HepG2 (cell line): ENCODE data around the gene CSNK2B. TPM values are rescaled to one million over a fixed set of nuclear protein-coding genes. Genes with fewer than 3 reads are reported as not detected.

ENCODE experiments used
- ATAC-seq: fragments of 200-7000 bp; cut with Tn5 transposase; 3 replicates; pipeline ENCODE4 v1.9.1; 2020; ENCODE audit warnings: mild to moderate bottlenecking, moderate library complexity
- BruUV-seq: library from RNA; stranded (reverse); fragments of 400-500 nt; replicated peaks from 2 replicates; lab custom pipeline; 2021; lab: Mats Ljungman, UMichigan
- CTCF ChIA-PET: fragments of 300-600 bp; formaldehyde crosslinking; extraction: SDS; loops from one replicate; lab custom pipeline; 2021; ENCODE audit warnings: low total read pairs, inconsistent platforms, low intra/inter-chr PET ratio; lab: Yijun Ruan, JAX
- POLR2A ChIA-PET: fragments of 350-600 bp; sonication (Branson Sonifier 250); formaldehyde crosslinking; loops from one replicate; lab custom pipeline; 2020; ENCODE audit warnings: antibody characterized with exemption, inconsistent platforms; lab: Yijun Ruan, JAX
- DNase-seq: peaks from one replicate; pipeline ENCODE4 v3.0.0-alpha.2; 2015; ENCODE audit warnings: low spot score
- FAIRE-seq: peaks from 3 replicates; lab custom pipeline; 2011; peaks lifted over from hg19 to GRCh38; lab: Jason Lieb, UNC
- H2AFZ ChIP-seq: one replicate; pipeline ENCODE4 v1.6.1; 2011; ENCODE audit warnings: low read length, inconsistent platforms
- H3K27ac ChIP-seq: fragments of 300-600 bp; 3 replicates; pipeline ENCODE4 v1.8.0; 2011; ENCODE audit warnings: mixed run types, mild to moderate bottlenecking, mixed read lengths, low read length, inconsistent platforms; ENCODE audit not compliant: insufficient read depth; ENCODE audit errors: extremely low read length
- H3K27me3 ChIP-seq, 2 experiments: fragments of 200-600 bp in 1 of 2; 2 replicates in 1 of 2; 3 replicates in 1 of 2; pipeline versions ENCODE4 v1.6.0 to v1.8.0; 2011; ENCODE audit warnings: low read length in 2 of 2, mild to moderate bottlenecking in 2 of 2, moderate library complexity in 2 of 2, inconsistent platforms in 1 of 2; ENCODE audit not compliant: insufficient read depth in 2 of 2, control insufficient read depth in 1 of 2
- H3K36me3 ChIP-seq, 2 experiments: fragments of 200-600 bp in 1 of 2; replicated peaks in 1 of 2; 2 replicates in 1 of 2; 3 replicates in 1 of 2; pipeline versions ENCODE4 v1.5.1 to v1.8.0; 2011; ENCODE audit warnings: low read length in 2 of 2, inconsistent platforms in 1 of 2; ENCODE audit not compliant: insufficient read depth in 2 of 2, control insufficient read depth in 1 of 2
- H3K4me1 ChIP-seq: 2 replicates; pipeline ENCODE4 v1.5.1; 2012; ENCODE audit warnings: low read length, inconsistent platforms; ENCODE audit not compliant: insufficient read depth
- H3K4me2 ChIP-seq: 2 replicates; pipeline ENCODE4 v1.6.0; 2011; ENCODE audit warnings: low read depth, low read length, inconsistent platforms
- H3K4me3 ChIP-seq, 3 experiments: fragments of 200-600 bp in 1 of 3; sonication (generic), shearing (Covaris generic) in 1 of 3; replicated peaks in 1 of 3; 2 replicates each; pipeline ENCODE4 v1.5.1; 2011 to 2016; ENCODE audit warnings: low read length in 3 of 3, inconsistent platforms in 2 of 3, low read depth in 2 of 3, mild to moderate bottlenecking in 2 of 3, control low read depth in 1 of 3, mixed read lengths in 1 of 3; ENCODE audit not compliant: insufficient read depth in 1 of 3
- H3K79me2 ChIP-seq: one replicate; pipeline ENCODE4 v1.6.1; 2011; ENCODE audit warnings: low read length, inconsistent platforms; ENCODE audit not compliant: insufficient read depth
- H3K9ac ChIP-seq: 2 replicates; pipeline ENCODE4 v1.6.0; 2011; ENCODE audit warnings: mild to moderate bottlenecking, low read depth, low read length, inconsistent platforms; ENCODE audit not compliant: insufficient read depth
- H3K9me3 ChIP-seq: 2 replicates; pipeline ENCODE4 v1.5.1; 2012; ENCODE audit warnings: mild to moderate bottlenecking, low read length
- H4K20me1 ChIP-seq: 2 replicates; pipeline ENCODE4 v1.6.0; 2011; ENCODE audit warnings: inconsistent platforms, mild to moderate bottlenecking, low read length, moderate library complexity; ENCODE audit not compliant: insufficient read depth
- CBX5 ChIP-seq: sonication (generic); formaldehyde crosslinking; IDR thresholded peaks from 2 replicates; pipeline ENCODE4 v1.4.0; 2020; ENCODE audit warnings: missing genetic modification reagents, borderline replicate concordance
- CREB3 ChIP-seq: sonication (generic); formaldehyde crosslinking; IDR thresholded peaks from 2 replicates; pipeline ENCODE4 v1.5.0; 2020; ENCODE audit warnings: missing genetic modification reagents
- MTF1 ChIP-seq: sonication (generic); formaldehyde crosslinking; IDR thresholded peaks from 2 replicates; pipeline ENCODE4 v1.5.0; 2020; ENCODE audit warnings: missing genetic modification reagents
- MXD4 ChIP-seq: IDR thresholded peaks from 2 replicates; pipeline ENCODE4 v1.6.1; 2016; ENCODE audit warnings: mild to moderate bottlenecking, missing biosample characterization, missing genetic modification reagents
- NFIC ChIP-seq: IDR thresholded peaks from 2 replicates; pipeline ENCODE4 v1.6.1; 2012; ENCODE audit warnings: mild to moderate bottlenecking, low read length, inconsistent platforms
- PATZ1 ChIP-seq: sonication (generic); formaldehyde crosslinking; IDR thresholded peaks from 2 replicates; pipeline ENCODE4 v1.4.0; 2020; ENCODE audit warnings: missing genetic modification reagents
- PHF5A ChIP-seq: IDR thresholded peaks from one replicate; pipeline ENCODE4 v1.6.1; 2018; ENCODE audit warnings: low read depth, missing genetic modification reagents; ENCODE audit not compliant: unreplicated experiment
- PITX1 ChIP-seq: sonication (generic); formaldehyde crosslinking; IDR thresholded peaks from 2 replicates; pipeline ENCODE4 v1.5.1; 2020; ENCODE audit warnings: mild to moderate bottlenecking, missing genetic modification reagents
- SMAD1 ChIP-seq: sonication (generic); formaldehyde crosslinking; IDR thresholded peaks from 2 replicates; pipeline ENCODE4 v1.4.0; 2020; ENCODE audit warnings: missing genetic modification reagents, low read depth, mild to moderate bottlenecking, borderline replicate concordance
- SMYD3 ChIP-seq: sonication (generic); formaldehyde crosslinking; IDR thresholded peaks from 2 replicates; pipeline ENCODE4 v1.8.1; 2023; ENCODE audit warnings: mild to moderate bottlenecking, missing genetic modification reagents
- ZNF264 ChIP-seq: sonication (generic); formaldehyde crosslinking; IDR thresholded peaks from 2 replicates; pipeline ENCODE4 v1.4.0; 2020; ENCODE audit warnings: missing genetic modification reagents
- ZNF30 ChIP-seq: sonication (generic); formaldehyde crosslinking; IDR thresholded peaks from 2 replicates; pipeline ENCODE4 v1.5.0; 2020; ENCODE audit warnings: mild to moderate bottlenecking, missing genetic modification reagents
- ZNF350 ChIP-seq: sonication (generic); formaldehyde crosslinking; IDR thresholded peaks from 2 replicates; pipeline ENCODE4 v1.4.0; 2020; ENCODE audit warnings: mild to moderate bottlenecking, low read depth, missing genetic modification reagents, borderline replicate concordance
- ZNF362 ChIP-seq: sonication (generic); formaldehyde crosslinking; IDR thresholded peaks from 2 replicates; pipeline ENCODE4 v1.4.0; 2020; ENCODE audit warnings: missing genetic modification reagents, mild to moderate bottlenecking, borderline replicate concordance
- ZNF382 ChIP-seq: sonication (generic); formaldehyde crosslinking; IDR thresholded peaks from 2 replicates; pipeline ENCODE4 v1.5.0; 2020; ENCODE audit warnings: missing genetic modification reagents, mild to moderate bottlenecking, borderline replicate concordance
- ZNF446 ChIP-seq: sonication (generic); formaldehyde crosslinking; IDR thresholded peaks from 2 replicates; pipeline ENCODE4 v1.5.0; 2020; ENCODE audit warnings: mild to moderate bottlenecking, missing genetic modification reagents
- ZNF652 ChIP-seq: IDR thresholded peaks from 2 replicates; pipeline ENCODE4 v1.6.1; 2016; ENCODE audit warnings: low read depth, borderline replicate concordance
- ZNF879 ChIP-seq: sonication (generic); formaldehyde crosslinking; IDR thresholded peaks from 2 replicates; pipeline ENCODE4 v1.8.1; 2023; ENCODE audit warnings: missing genetic modification reagents
- WGBS: methylation state at CpG from one replicate; pipeline ENCODE4 v1.1.6; 2017; ENCODE audit warnings: low lambda C conversion rate; 5-methylcytosine and 5-hydroxymethylcytosine counted together
- in situ Hi-C: cut with HindIII; loops from 2 replicates; pipeline ENCODE4 v1.10.0; 2017; ENCODE audit warnings: low pct_unique_long_range_greater_than_20kb; ENCODE audit not compliant: extremely low pct_ligation_motif_present
- intact Hi-C: fragments of 100-400 bp; cut with micrococcal nuclease; formaldehyde crosslinking; loops from one replicate; pipeline ENCODE4 v1.10.0; 2022; ENCODE audit not compliant: unreplicated experiment
- polyA plus RNA-seq, 8 experiments: library from polyadenylated mRNA; depleted of rRNA in 3 of 8; stranded (reverse) in 7 of 8; unstranded in 1 of 8; fragments of >200 nt; fragmentation: Illumina TruSeq in 4 of 8; extraction: Trizol in 4 of 8; gene quantifications; 2 replicates each; pipeline versions ENCODE4 v1.2.1 to v1.2.3, GENCODE V29; 2011 to 2016; ENCODE audit warnings: low read depth in 4 of 8, missing spikeins in 1 of 8, mixed read lengths in 1 of 8; ENCODE audit not compliant: insufficient read depth in 1 of 8
- total RNA-seq, 5 experiments: library from RNA; depleted of rRNA; stranded (reverse); fragments of >200 nt; fragmentation: Illumina TruSeq; extraction: Trizol; gene quantifications; 2 replicates each; pipeline ENCODE4 v1.2.3, GENCODE V29; 2016; ENCODE audit warnings: low read depth in 1 of 5

The CSNK2B gene
- total and polyA plus RNA-seq, 2 of the 13 experiments (the other 11 are each of a cell fraction or from before 2014, with no cell fraction given), result 111 to 296 TPM

- TF ChIP-seq PITX1 (CRISPR knock-in tag) (0 out of 2 replicates have a peak, but pooled peaks have one; percentile 22), PATZ1 (CRISPR knock-in tag) (no peak)
Observed at GRCh38 chr6:31662124-31662723, 3.7 kb upstream of the CSNK2B start (continued).

- Histone ChIP-seq H4K20me1 (peaks cover 12% of the 10 kb centered on the region; the same call in 1 of the 2 replicates), H2AFZ (no peak overlapping the region), H3K36me3 (peaks cover 9 to 25% of the 10 kb centered on the region in 2 experiments), H3K27me3 (no peaks in the 10 kb centered on the region; a peak in 1 of 5 replicates), H3K27ac (peak overlapping the region; percentile 99), H3K4me3 (peak overlapping the region; percentile 69 to 98 (median 71)), H3K9me3 (no peaks in the 10 kb centered on the region), H3K4me1 (peaks cover 77% of the 10 kb centered on the region), H3K79me2 (peaks cover 66% of the 10 kb centered on the region), H3K4me2 (peak overlapping the region; percentile 94), H3K9ac (peak overlapping the region; percentile 98)
- ATAC-seq, result no peak
- in situ Hi-C loops (no loop called here), intact Hi-C loops (no loop called here)
- no peak for DNase-seq
- WGBS, result 93% methylated on average over 9 of the region's 9 CpGs
- FAIRE-seq, result no peak
- POLR2A ChIA-PET, result interaction anchor here (0.7 to 7.4 kb wide), 18 partner anchors 8 to 266 kb away, joined by 3 to 438 read pairs (median 4); partner anchors contain the start of genes ABHD16A, APOM, BAG6 and CLIC1
- CTCF ChIA-PET, result no interaction called here
- BruUV-seq, result no TSS peak
- TF ChIP-seq MXD4 (0 out of 2 replicates have a peak, but pooled peaks have one; percentile 1), ZNF446 (CRISPR knock-in tag) (no peak), ZNF264 (CRISPR knock-in tag) (no peak), ZNF362 (CRISPR knock-in tag) (peak; percentile 67), MTF1 (CRISPR knock-in tag) (no peak), PHF5A (CRISPR knock-in tag) (peak; percentile 14), CREB3 (CRISPR knock-in tag) (0 out of 2 replicates have a peak, but pooled peaks have one; percentile 41), NFIC (no peak), ZNF30 (CRISPR knock-in tag) (no peak), ZNF879 (CRISPR knock-in tag) (no peak), ZNF350 (CRISPR knock-in tag) (no peak), SMAD1 (CRISPR knock-in tag) (no peak), ZNF382 (CRISPR knock-in tag) (no peak), ZNF652 (CRISPR knock-in tag) (peak; percentile 75; the same call in 1 of the 2 replicates), CBX5 (CRISPR knock-in tag) (no peak), SMYD3 (CRISPR knock-in tag) (no peak)
Observed at GRCh38 chr6:31663126-31663960, 2.5 kb upstream of the CSNK2B start.
